ENCODE data around the gene SPOCD1. TPM values are rescaled to one million over a fixed set of nuclear protein-coding genes. Genes with fewer than 3 reads are reported as not detected.

SPOCD1 gene
- total and polyA plus RNA-seq, 2 experiments from 2014 or later, result 1.4 to 7.3 TPM

GRCh38 chr1:31774495-31774894 is 41.3 kb downstream of the SPOCD1 start:
- Histone ChIP-seq H3K4me3 (no peak overlapping the region), H3K27me3 (peaks cover 37% of the 10 kb centered on the region), H3K4me1 (ENCODE audit: low read depth) (peaks cover 31% of the 10 kb centered on the region), H3K36me3 (no peaks in the 10 kb centered on the region), H3K9me3 (ENCODE audit: low read depth) (no peaks in the 10 kb centered on the region), H3K27ac (no peak overlapping the region)
- TF ChIP-seq, protein P1, sequence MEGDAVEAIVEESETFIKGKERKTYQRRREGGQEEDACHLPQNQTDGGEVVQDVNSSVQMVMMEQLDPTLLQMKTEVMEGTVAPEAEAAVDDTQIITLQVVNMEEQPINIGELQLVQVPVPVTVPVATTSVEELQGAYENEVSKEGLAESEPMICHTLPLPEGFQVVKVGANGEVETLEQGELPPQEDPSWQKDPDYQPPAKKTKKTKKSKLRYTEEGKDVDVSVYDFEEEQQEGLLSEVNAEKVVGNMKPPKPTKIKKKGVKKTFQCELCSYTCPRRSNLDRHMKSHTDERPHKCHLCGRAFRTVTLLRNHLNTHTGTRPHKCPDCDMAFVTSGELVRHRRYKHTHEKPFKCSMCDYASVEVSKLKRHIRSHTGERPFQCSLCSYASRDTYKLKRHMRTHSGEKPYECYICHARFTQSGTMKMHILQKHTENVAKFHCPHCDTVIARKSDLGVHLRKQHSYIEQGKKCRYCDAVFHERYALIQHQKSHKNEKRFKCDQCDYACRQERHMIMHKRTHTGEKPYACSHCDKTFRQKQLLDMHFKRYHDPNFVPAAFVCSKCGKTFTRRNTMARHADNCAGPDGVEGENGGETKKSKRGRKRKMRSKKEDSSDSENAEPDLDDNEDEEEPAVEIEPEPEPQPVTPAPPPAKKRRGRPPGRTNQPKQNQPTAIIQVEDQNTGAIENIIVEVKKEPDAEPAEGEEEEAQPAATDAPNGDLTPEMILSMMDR (IDR thresholded peaks at IDR 0.05; ENCODE audit: low read depth, low read length), result no peak
- no peak for DNase-seq (ENCODE audit: low read depth in 1 of 2, low spot score in 1 of 2)

DNA sequence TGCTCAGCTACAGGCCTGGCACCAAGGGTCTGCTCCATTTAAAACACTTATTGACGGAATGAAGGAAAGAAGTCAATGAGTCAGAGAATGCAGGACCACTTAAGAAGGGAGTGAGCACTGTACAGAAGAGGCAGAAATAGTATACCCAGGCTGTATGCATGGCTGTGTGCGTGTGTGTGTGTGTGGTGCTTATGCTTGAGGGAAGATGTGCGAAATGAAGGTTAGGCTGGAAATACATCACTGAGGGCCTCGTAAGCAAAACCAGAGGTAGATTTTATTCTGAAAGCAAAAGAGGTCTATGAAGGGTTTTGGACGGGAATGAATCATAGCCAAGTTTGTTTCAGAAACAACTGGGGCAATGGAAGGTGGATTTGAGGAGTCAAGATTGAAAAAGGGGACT is 42.0 kb downstream of the SPOCD1 start:
- peaks cover 36% of the 10 kb centered on the region for H3K4me1 ChIP-seq (ENCODE audit: low read depth)
- H3K27ac ChIP-seq, result no peak overlapping the region
- no peaks in the 10 kb centered on the region for H3K36me3 ChIP-seq
- TF ChIP-seq, protein P1 (IDR thresholded peaks at IDR 0.05; ENCODE audit: low read depth, low read length), result no peak
- H3K27me3 ChIP-seq, result peaks cover 37% of the 10 kb centered on the region
- no peak for DNase-seq (ENCODE audit: low read depth in 1 of 2, low spot score in 1 of 2)
- no peaks in the 10 kb centered on the region for H3K9me3 ChIP-seq (ENCODE audit: low read depth)
- H3K4me3 ChIP-seq, result no peak overlapping the region

DNA sequence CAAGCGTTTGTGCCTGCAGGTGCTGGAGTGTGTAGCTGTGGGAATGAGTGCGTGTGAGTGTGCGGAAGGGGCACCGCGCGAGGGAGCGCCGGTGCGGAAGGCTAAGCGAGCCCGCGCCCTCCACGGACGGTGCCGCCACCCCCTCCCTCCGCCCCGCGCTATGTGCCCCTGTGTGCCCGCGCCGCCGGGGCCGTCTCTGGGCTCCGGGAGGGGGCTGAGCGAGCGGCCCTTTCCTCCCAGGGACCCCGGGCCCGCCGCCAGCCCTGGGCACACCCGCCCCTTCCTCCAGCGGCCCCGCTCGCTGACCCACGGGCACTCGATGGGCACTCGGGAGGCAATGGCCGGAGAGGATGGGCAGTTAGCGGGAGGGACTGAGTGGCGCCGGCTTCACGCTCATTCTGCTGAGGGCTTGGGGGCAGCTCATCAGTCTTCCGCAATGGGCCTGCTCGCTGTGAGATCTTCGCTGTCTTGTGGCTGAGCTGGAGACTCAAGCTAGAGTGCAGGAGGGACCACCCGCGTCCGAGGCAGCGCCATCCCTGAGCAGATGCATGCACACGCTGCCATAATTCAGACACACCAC is 43.1 kb downstream of the SPOCD1 start:
- Histone ChIP-seq H3K27me3 (peaks cover 37% of the 10 kb centered on the region), H3K9me3 (ENCODE audit: low read depth) (no peaks in the 10 kb centered on the region), H3K36me3 (no peaks in the 10 kb centered on the region), H3K27ac (no peak overlapping the region), H3K4me1 (ENCODE audit: low read depth) (peaks cover 43% of the 10 kb centered on the region), H3K4me3 (peak overlapping the region; percentile 3)
- DNase-seq (ENCODE audit: low read depth in 1 of 2, low spot score in 1 of 2), result no peak
- TF ChIP-seq, protein P1 (IDR thresholded peaks at IDR 0.05; ENCODE audit: low read depth, low read length), result no peak

- peak in 1 of 2 donors; percentile 32 for DNase-seq (ENCODE audit: low read depth in 1 of 2, low spot score in 1 of 2)
- Histone ChIP-seq H3K27me3 (peaks cover 37% of the 10 kb centered on the region), H3K9me3 (ENCODE audit: low read depth) (no peaks in the 10 kb centered on the region), H3K36me3 (no peaks in the 10 kb centered on the region), H3K27ac (no peak overlapping the region), H3K4me3 (peak overlapping the region; percentile 3), H3K4me1 (ENCODE audit: low read depth) (peaks cover 43% of the 10 kb centered on the region)
- TF ChIP-seq, protein P1 (IDR thresholded peaks at IDR 0.05; ENCODE audit: low read depth, low read length), result no peak
Observed at GRCh38 chr1:31771891-31772668, 43.7 kb downstream of the SPOCD1 start.

- TF ChIP-seq, protein P1 (IDR thresholded peaks at IDR 0.05; ENCODE audit: low read depth, low read length), result no peak
- no peaks in the 10 kb centered on the region for H3K36me3 ChIP-seq
- no peak overlapping the region for H3K4me3 ChIP-seq
- peak in 1 of 2 donors; percentile 63 for DNase-seq (ENCODE audit: low read depth in 1 of 2, low spot score in 1 of 2)
- H3K27ac ChIP-seq, result peak overlapping the region; percentile 69
- no peaks in the 10 kb centered on the region for H3K9me3 ChIP-seq (ENCODE audit: low read depth)
- H3K27me3 ChIP-seq, result peaks cover 33% of the 10 kb centered on the region
- H3K4me1 ChIP-seq (ENCODE audit: low read depth), result peaks cover 42% of the 10 kb centered on the region
Observed at GRCh38 chr1:31769720-31770390, 46.0 kb downstream of the SPOCD1 start.
